Measurements from ENCODE around the gene HSD17B8. TPM values are rescaled to one million over a fixed set of nuclear protein-coding genes. Genes with fewer than 3 reads are reported as not detected.

The HSD17B8 gene
- total RNA-seq, 1 experiment from 2014 or later: 7.4 TPM

GRCh38 chr6:33212857-33213165 lies 8.4 kb downstream of the HSD17B8 start:
- ATAC-seq (no peak), DNase-seq (ENCODE audit: low read depth, low spot score) (no peak)
- Histone ChIP-seq H3K9me3 (ENCODE audit: control insufficient read depth, insufficient read depth, low read depth, low read length) (no peaks in the 10 kb centered on the region), H3K27ac (ENCODE audit: low read length) (peak overlapping the region; percentile 77), H3K4me1 (ENCODE audit: control insufficient read depth, insufficient read depth, low read length) (peaks cover 14% of the 10 kb centered on the region), H3K27me3 (ENCODE audit: control insufficient read depth, insufficient read depth, low read length) (no peaks in the 10 kb centered on the region), H3K4me3 (ENCODE audit: low read depth in 2 of 2, low read length in 2 of 2) (peak overlapping the region; percentile 51 to 57), H3K36me3 (ENCODE audit: control insufficient read depth, insufficient read depth, low read length) (no peaks in the 10 kb centered on the region; the same call in 1 of the 2 replicates)
- no TSS peak for BruUV-seq (replicated peaks)
- no peak for TF ChIP-seq SIN3A (IDR thresholded peaks at IDR 0.05; ENCODE audit: borderline replicate concordance, insufficient read depth, low read depth, low read length)
- TF ChIP-seq TCF7L2 (IDR thresholded peaks at IDR 0.05; ENCODE audit: low read depth, low read length): no peak
- TF ChIP-seq CTCF (IDR thresholded peaks at IDR 0.05): no peak
- TF ChIP-seq REST (IDR thresholded peaks at IDR 0.05; ENCODE audit: insufficient read depth in 1 of 2, low read depth in 2 of 2, low read length in 1 of 2): no peak
- TF ChIP-seq POLR2AphosphoS5 (IDR thresholded peaks at IDR 0.05; ENCODE audit: low read depth, low read length): no peak; the same call in 1 of the 2 replicates
- ChIA-PET CTCF (no interaction called here), POLR2A (interaction anchor here (0.5 kb wide), 1 partner anchor 176 kb away, joined by 4 read pairs; no protein-coding TSS in a partner anchor)
- in situ Hi-C loops (cut with HindIII; ENCODE audit: low pct_unique_long_range_greater_than_20kb, low sequenced_read_pairs): no loop called here
- intact Hi-C loops (cut with micrococcal nuclease; ENCODE audit: unreplicated experiment): no loop called here

DNA sequence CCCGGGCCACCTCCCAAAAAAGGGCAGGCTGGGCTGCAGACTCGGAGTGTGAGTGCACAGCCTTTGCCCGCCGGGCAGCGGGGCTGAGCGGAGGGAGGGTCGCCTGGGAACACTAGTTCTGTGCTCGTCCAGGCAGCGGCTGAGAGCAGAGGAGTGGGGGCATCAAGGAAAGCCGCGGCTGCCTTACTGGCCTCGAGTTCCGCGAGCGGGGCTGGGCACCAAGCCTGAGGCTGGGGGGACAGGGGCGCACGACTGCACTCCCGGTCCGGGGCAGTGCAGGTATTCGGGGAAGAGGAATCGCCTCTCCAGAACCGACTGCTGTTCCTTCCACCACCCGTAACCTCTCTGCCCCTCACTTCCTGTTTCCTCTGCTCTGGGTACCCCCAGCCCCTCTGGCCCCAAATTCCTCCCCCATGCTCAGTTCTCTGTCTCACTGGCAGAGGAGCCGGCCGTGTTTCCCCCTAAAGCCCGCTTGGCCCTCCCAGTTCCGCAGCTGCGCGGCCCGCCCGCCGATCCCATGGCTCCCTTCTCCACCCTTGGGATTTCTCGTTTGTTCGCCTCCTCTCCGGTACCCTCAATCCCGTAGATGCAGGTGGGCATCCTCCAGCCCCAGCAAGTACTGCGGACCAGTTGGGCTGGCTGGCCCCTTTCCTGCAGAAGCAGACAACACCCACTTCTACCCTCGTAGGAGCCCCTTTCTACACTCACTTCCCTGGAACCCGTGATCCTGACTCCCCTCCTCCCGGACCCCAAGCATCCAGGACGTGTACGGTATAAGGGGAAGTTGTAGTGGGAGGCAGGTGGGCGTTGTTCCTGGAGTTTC lies 8.9 kb downstream of the HSD17B8 start:
- intact Hi-C loops (cut with micrococcal nuclease; ENCODE audit: unreplicated experiment): no loop called here
- DNase-seq (ENCODE audit: low read depth, low spot score): no peak
- ATAC-seq: peak; percentile 47
- ChIA-PET POLR2A (no interaction called here), CTCF (no interaction called here)
- TF ChIP-seq TCF7L2 (IDR thresholded peaks at IDR 0.05; ENCODE audit: low read depth, low read length) (no peak), CTCF (IDR thresholded peaks at IDR 0.05) (no peak), POLR2AphosphoS5 (IDR thresholded peaks at IDR 0.05; ENCODE audit: low read depth, low read length) (peak; percentile 59), REST (IDR thresholded peaks at IDR 0.05; ENCODE audit: insufficient read depth in 1 of 2, low read depth in 2 of 2, low read length in 1 of 2) (no peak), SIN3A (IDR thresholded peaks at IDR 0.05; ENCODE audit: borderline replicate concordance, insufficient read depth, low read depth, low read length) (peak; percentile 20; the same call in 1 of the 2 replicates)
- Histone ChIP-seq H3K9me3 (ENCODE audit: control insufficient read depth, insufficient read depth, low read depth, low read length) (no peaks in the 10 kb centered on the region), H3K36me3 (ENCODE audit: control insufficient read depth, insufficient read depth, low read length) (no peaks in the 10 kb centered on the region), H3K4me3 (ENCODE audit: low read depth in 2 of 2, low read length in 2 of 2) (peak overlapping the region; percentile 51 to 57), H3K27ac (ENCODE audit: low read length) (peak overlapping the region; percentile 77), H3K27me3 (ENCODE audit: control insufficient read depth, insufficient read depth, low read length) (no peaks in the 10 kb centered on the region), H3K4me1 (ENCODE audit: control insufficient read depth, insufficient read depth, low read length) (peaks cover 14% of the 10 kb centered on the region)
- in situ Hi-C loops (cut with HindIII; ENCODE audit: low pct_unique_long_range_greater_than_20kb, low sequenced_read_pairs): no loop called here
- no TSS peak for BruUV-seq (replicated peaks)
